Measurements from ENCODE around the gene MAP3K19.
"Not testable (repeated sequence)": the region's sequence is repeated elsewhere in the genome, so short reads cannot be mapped to it uniquely, and the experiment has no call there.

MAP3K19 gene
- 0 reads per million in 3 experiments for total RNA-seq

DNA sequence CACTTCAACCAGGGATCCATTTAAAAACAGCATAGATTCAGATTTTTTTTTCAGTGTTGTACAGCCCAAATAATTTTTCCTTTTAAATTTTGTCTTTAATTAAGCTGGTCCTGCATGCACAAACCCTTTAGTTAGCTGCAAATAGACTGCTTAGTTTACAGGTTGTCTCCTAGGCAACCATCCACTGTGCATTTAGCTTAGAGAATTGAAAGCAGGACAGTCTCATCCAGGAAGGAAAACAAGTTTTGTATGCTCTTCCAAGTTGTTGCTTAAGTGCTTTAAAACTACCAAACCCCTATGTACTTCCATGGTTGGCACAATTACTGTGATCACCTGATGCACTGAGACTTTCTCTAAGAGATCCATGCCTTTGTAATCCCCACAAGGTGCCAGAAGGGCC lies at the start of gene MAP3K19:
MAP3K19 (minus strand) TSS at position 148 of the 400 bp plus-strand sequence. CDS start 22,800 bp downstream, outside the sequence.
- DNase-seq: no peak

GRCh38 chr2:135096665-135097446 lies 49.6 kb upstream of the MAP3K19 start:
- no peak for DNase-seq

- DNase-seq: no peak
Observed at GRCh38 chr2:135095591-135095990, 48.3 kb upstream of the MAP3K19 start.

DNA sequence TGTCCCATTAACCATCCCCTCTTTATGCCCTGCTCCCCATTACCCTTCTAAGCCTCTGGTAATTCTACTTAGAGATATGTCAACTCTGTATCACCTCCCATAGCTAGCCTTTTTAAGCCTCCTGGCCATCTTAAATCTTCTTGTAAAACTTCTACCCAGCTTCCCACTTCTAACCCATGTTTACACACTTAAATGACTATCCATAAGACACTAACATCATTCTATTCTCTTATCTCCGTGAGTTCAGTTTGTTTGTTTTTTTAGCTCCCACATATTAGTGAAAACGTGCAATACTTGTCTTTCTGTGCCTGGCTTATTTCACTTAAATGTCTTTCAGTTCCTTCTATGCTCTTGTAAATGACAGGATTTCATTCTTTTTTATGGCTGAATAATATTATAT lies 47.3 kb upstream of the MAP3K19 start:
- no peak for DNase-seq

DNA sequence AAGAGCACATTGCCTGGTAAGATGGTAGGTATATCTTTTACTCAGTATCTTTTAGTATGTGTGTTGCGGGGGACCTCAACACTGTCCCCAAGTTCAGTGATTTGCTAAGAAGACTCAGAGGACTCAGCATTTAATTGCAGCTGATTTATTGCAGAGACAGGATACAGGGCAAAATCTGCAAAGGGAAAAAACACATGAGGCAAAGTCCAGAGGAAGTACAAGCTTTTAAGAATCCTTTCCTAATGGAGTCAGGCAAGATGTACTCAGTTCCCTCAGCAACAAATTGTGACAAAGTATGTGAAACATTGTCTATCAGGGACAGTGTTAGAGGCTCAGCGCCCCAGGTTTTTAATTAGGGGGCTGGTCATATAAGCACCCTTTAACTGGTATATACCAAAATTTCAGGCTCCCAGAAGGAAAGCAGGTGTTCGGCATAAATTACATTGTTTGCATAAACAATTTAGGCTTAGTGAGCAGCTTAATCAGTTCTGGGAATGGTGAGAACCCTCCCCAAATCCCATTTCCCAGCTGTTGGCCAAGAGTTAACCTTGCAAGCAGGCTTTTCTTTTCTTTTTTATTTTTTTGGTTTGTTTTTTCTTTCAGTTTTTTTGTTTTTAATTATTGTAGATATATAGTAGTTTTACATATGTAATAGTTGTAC lies 46.6 kb upstream of the MAP3K19 start:
- DNase-seq: no peak

- no peak for DNase-seq
Observed at GRCh38 chr2:135093193-135093592, 45.9 kb upstream of the MAP3K19 start.

GRCh38 chr2:135091681-135092080 lies 44.4 kb upstream of the MAP3K19 start:
- no peak for DNase-seq

- DNase-seq: not testable (repeated sequence)
Observed at GRCh38 chr2:135089597-135089996, 42.4 kb upstream of the MAP3K19 start.

DNA sequence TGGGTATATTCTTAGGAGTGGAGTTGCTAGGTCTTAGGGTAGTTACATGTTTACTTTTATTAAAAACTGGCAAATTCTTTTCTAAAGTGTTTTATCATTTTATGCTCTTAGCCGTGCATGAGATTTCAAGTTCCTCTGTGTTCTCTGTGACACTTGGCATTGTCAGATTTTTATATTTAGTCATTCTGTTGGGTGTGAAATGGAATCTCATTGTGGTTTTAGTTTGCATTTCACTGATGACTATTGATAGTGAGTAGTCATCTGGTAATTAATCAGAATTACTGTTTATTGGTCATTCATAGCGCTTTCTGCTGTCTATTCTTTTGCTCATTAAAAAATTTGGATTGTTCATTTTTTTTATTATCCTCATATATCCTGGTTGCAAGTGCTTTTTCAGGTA lies 39.0 kb upstream of the MAP3K19 start:
- no peak for DNase-seq

GRCh38 chr2:135078417-135078816 lies 31.2 kb upstream of the MAP3K19 start:
- DNase-seq: no peak

DNA sequence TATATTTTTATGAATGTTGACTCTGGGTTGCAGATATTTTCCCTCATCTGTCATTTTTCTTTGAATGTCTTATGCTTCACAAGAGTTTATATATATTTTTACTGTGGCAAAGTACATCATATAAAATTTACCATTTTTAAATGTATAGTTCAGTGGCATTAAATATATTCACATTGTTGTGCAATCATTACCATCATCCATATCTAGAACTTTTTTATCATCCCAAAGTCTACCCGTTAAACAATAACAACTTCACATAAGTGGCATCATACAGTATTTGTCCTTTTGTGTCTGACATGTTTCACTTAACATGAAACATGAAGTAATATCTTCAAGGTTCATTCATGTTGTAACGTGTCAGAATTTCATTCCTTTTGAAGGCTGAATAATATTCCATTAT lies 29.3 kb upstream of the MAP3K19 start:
- no peak for DNase-seq

DNA sequence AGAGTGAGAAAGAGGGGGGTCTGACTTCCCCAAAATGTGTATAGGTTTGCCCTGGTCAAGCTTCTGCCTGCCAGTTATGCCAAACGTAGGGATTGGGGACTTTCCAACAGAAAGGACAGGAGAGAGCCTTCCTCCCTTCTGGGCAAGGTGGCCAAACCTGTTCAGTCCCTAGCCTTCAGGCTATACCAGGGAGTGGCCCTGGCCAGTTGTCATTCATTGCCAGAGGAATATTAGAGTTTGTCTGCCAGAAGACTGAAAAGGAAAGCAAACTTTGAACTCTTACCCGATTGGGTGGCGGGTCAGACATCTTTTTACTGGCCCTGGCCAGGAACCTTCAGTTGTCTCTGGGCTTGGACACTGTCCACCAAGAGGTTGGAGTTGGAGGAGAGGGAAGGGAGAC lies 27.0 kb upstream of the MAP3K19 start:
- no peak for DNase-seq

DNA sequence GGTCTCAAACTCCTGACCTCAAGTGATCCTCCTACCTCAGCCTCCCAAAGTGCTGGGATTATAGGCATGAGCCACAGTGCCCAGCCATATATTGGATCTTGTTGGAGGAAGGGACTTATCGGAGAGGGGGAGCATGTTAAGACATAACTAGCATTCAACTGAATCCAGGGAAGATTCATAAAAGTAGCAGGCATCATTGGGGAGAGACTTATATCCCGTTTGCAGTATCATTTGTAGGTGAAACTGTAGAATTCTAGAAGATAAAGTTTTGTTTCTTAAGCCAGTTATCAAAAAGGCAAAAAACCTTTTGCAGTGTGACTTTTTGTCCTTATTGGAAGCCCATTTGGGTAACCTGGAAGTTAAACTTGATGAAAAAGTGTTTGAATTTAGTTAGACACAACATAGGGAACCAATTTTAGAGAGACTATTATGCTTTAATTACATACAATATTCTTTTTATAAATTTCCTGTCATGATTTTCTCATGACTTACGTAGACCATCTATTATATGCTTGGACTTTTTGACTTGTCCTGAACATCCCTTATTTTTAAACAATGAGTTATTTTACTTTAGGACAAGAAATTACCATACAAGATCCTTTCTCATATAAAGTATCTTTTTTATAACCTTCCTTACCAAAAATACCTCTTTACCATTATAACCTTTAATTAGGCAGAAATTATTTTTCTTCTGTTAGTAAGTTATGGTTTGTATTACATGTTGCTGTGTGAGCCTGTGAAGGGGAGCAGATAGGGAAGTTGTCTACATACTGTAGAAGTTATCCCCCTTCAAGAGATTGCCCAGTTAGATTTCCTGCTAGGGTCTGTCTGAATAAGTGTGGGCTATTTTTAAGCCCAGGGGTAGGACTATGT lies 25.1 kb upstream of the MAP3K19 start:
- no peak for DNase-seq

GRCh38 chr2:135066710-135067109 lies 19.5 kb upstream of the MAP3K19 start:
- no peak for DNase-seq

GRCh38 chr2:135064149-135064548 lies 16.9 kb upstream of the MAP3K19 start:
- no peak for DNase-seq

DNA sequence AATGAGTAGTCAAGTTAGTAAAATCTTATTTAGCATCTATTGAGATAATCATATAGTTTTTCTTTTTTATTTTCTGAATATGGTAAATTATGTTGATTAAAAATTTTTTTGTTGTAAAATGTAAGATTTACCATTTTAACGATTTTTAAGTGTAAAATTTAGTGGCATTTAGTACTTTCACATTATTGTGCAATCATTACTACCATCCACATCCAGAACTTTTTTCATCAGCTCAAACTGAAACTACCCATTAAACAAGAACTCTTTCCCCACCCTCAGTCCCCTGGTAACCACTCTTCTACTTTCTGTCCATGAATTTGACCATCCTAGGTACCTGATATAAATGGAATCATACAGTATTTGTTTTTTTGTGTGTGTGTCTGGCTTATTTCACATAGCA lies 16.0 kb upstream of the MAP3K19 start:
- no peak for DNase-seq

GRCh38 chr2:135059577-135059976 lies 12.3 kb upstream of the MAP3K19 start:
- DNase-seq: no peak

GRCh38 chr2:135056790-135057189 lies 9.5 kb upstream of the MAP3K19 start:
- no peak for DNase-seq

- DNase-seq: no peak
Observed at GRCh38 chr2:135055182-135055786, 8.0 kb upstream of the MAP3K19 start.

DNA sequence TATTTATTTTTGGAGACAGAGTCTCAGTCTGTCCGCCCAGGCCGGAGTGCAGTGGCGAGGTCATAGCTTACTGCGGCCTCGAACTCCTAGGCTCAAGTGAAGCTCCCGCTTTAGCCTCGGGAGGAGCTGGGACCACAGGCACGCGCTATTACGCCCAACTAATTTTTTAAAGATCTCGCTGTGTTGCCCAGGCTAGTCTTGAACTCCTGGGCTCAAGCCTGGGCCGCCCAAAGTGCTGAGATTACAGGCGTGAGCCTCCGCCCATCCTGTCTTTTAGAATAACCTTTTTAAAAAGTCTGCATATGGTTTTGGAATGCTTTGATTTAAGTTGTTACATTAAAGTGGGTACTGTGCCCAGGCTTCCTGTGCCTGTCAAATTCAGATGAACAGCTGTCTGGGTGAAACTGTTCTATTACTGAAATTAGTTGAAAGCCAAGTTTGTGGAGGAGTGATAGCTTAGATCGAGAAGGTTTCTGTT lies 5.8 kb upstream of the MAP3K19 start:
- peak; percentile 32 for DNase-seq

GRCh38 chr2:135052042-135052876 lies 5.0 kb upstream of the MAP3K19 start, which contains the start of gene RAB3GAP1:
Gene RAB3GAP1 (plus strand): TSS chr2:135052292. CDS start chr2:135052308, 16 bp downstream.
- DNase-seq: peak; percentile 97

DNA sequence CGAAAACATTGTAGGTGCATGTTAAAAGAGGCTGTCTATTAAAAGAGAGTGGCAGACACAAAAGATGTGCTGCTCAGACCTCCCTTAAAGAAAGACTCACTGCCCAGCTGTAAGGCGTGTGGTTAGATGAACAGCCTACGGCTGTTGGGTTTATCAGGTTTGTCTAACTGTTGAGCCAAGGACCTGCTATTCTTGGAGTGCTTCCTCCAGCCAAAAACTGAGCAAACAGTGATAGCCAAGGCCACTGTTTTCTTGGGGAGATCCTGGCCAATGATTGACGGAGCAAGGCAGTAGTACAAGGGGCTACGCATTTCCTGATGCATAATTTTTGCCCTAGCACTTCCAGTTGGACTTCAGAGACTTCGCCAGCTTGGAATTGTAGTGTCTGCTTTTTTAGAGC lies 3.4 kb upstream of the MAP3K19 start:
- no peak for DNase-seq

Measured in central memory CD4-positive, alpha-beta T cell (primary cell).